Ishikawa (cell line): ENCODE results near the gene POU2F2.

Source experiments
- CREB1 ChIP-seq: IDR thresholded peaks from 2 replicates; pipeline ENCODE4 v1.6.1; 2012; ENCODE audit warnings: low read depth
- NFIC ChIP-seq: IDR thresholded peaks from 2 replicates; pipeline ENCODE4 v1.6.1; 2012
- TAF1 ChIP-seq: IDR thresholded peaks from 2 replicates; pipeline ENCODE4 v1.6.1; 2012; ENCODE audit warnings: low read depth, mild to moderate bottlenecking
- ZBTB7A ChIP-seq: IDR thresholded peaks from 2 replicates; pipeline ENCODE4 v1.6.1; 2012; ENCODE audit warnings: low read depth
- TF ChIP-seq, protein P1 (sequence below): IDR thresholded peaks from 2 replicates; pipeline ENCODE4 v1.6.1; 2012; ENCODE audit warnings: low read depth, mild to moderate bottlenecking
- TF ChIP-seq, protein P2 (sequence below): IDR thresholded peaks from 2 replicates; pipeline ENCODE4 v1.6.1; 2012

DNA sequence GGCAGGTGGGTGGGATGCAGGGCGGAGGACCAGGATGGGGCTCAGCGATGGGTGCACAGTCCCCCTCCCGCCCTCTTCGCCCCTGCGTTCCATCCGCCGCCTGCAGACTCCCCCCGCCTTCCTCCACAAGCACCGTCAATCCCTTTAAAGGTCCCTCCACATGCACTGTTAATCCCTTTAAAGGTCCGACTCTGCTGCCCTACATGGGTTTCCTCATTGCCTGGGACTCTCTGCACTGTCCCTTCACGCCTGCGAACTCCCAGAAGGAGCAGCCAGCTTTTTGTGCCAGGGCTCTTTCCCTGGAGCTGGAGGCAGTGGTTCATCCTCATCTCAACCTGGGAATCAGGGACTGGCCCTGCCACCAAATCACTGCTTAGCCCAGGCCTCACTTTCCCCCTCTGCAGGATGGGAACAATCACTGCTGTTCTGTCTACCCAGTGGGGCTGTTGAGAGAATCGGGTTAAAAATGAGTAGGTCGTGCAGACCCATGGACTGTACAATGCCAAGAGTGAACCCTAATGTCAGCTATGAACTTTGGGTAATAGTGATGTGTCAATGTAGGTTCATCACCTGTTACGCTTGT lies 35.9 kb downstream of the POU2F2 start:
- TF ChIP-seq, protein P1, sequence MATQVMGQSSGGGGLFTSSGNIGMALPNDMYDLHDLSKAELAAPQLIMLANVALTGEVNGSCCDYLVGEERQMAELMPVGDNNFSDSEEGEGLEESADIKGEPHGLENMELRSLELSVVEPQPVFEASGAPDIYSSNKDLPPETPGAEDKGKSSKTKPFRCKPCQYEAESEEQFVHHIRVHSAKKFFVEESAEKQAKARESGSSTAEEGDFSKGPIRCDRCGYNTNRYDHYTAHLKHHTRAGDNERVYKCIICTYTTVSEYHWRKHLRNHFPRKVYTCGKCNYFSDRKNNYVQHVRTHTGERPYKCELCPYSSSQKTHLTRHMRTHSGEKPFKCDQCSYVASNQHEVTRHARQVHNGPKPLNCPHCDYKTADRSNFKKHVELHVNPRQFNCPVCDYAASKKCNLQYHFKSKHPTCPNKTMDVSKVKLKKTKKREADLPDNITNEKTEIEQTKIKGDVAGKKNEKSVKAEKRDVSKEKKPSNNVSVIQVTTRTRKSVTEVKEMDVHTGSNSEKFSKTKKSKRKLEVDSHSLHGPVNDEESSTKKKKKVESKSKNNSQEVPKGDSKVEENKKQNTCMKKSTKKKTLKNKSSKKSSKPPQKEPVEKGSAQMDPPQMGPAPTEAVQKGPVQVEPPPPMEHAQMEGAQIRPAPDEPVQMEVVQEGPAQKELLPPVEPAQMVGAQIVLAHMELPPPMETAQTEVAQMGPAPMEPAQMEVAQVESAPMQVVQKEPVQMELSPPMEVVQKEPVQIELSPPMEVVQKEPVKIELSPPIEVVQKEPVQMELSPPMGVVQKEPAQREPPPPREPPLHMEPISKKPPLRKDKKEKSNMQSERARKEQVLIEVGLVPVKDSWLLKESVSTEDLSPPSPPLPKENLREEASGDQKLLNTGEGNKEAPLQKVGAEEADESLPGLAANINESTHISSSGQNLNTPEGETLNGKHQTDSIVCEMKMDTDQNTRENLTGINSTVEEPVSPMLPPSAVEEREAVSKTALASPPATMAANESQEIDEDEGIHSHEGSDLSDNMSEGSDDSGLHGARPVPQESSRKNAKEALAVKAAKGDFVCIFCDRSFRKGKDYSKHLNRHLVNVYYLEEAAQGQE: no peak
- TF ChIP-seq ZBTB7A: no peak
- no peak for TF ChIP-seq CREB1
- no peak for TF ChIP-seq TAF1
- TF ChIP-seq, protein P2, sequence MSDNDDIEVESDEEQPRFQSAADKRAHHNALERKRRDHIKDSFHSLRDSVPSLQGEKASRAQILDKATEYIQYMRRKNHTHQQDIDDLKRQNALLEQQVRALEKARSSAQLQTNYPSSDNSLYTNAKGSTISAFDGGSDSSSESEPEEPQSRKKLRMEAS: no peak
- TF ChIP-seq NFIC: no peak
